ENCODE results near the gene PBXIP1.
A peak's percentile ranks its signal among the peaks of the same experiment; 100 is the strongest.
"Not testable (repeated sequence)": the region's sequence is repeated elsewhere in the genome, so short reads cannot be mapped to it uniquely, and the experiment has no call there.

Gene PBXIP1

DNA sequence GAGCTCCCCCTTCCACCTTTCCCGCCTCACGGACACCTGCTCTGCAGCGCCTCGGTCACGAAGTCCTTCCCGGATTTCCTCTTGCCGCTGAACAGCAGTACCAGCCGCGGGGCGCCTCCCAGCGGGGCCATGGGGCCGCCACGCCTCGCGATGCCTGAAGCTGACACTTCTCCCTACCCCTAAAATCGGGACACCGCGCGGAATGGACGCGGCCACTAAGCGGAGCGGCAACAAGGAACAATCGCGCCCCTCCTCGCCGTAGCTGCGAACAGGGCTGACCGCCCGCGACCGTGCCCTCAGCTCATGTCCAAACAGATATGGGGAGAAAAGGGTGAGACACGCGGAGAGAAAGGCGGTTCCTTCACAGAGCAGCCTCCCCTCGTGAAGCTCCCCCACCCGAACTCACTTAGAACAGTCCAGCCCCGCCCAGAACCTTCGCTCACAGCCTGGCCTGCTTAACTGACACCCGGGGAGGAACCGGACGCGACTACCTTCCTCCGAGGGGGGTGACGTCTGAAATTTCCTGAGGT, 19.3 kb downstream of the PBXIP1 start, which contains the start of gene PMVK:
PMVK (minus strand) TSS at position 165 of the 530 bp plus-strand sequence; CDS start at position 131, 34 bp downstream.
- peak; percentile 95 for DNase-seq (ENCODE audit: low spot score)

DNA sequence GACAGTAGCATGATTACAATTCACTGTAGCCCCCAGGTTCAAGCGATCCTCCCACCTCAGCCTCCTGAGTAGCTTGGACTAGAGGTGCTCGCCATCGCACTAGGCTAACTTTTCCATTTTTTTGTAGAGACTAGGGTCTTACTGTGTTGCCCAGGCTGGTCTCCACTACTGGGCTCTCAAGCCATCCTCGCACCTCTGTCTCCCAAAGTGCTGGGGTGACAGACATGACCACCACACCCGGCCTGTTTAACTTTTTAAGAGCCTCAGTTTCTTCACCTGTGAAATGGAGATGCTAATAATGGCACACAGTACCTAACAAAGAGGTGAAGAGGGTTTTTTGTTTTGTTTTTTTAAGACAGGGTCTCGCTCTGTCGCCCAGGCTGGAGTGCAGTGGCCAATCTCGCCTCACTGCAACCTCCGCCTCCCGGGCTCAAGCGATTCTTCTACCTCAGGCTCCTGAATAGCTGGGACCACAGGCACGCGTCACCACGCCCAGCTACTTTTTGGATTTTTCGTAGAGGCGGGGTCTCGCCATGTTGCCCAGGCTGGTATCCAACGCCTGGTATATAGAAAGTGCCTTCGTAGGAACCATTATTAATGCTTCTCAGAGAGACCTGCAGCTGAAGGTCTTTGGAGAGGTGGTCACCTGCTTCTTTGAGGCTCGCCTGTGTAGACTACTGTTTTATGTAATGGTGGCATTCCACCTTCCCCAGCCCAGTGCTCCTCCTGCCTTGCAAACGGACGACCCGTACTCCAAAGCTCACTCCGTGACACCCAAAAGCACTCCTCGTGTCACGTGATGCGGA, 19.9 kb downstream of the PBXIP1 start:
- DNase-seq (ENCODE audit: low spot score), result no peak

DNA sequence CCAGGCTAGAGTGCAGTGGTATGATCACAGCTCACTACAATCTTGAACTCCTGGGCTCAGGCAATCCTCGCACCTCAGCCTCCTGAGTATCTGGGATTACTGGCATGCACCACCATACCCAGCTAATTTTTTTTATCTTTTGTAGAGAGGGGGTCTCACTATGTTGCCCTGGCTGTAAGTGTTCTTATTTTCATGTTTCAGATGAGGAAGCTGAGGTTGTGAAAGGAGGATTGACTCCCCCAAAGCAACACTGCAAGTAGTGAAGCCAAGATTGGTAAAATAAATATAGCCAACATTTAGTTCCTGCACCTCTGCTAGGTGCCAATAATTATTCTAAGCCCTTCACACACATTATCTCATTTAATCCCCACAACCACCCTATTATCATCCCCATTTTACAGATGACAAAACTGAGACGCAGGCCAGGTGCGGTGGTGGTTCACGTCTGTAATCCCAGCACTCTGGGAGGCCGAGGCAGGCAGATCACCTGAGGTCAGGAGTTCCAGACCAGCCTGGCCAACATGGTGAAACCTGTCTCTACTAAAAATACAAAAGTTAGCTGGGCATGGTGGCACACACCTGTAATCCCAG, 21.4 kb downstream of the PBXIP1 start:
- DNase-seq (ENCODE audit: low spot score), result no peak

DNA sequence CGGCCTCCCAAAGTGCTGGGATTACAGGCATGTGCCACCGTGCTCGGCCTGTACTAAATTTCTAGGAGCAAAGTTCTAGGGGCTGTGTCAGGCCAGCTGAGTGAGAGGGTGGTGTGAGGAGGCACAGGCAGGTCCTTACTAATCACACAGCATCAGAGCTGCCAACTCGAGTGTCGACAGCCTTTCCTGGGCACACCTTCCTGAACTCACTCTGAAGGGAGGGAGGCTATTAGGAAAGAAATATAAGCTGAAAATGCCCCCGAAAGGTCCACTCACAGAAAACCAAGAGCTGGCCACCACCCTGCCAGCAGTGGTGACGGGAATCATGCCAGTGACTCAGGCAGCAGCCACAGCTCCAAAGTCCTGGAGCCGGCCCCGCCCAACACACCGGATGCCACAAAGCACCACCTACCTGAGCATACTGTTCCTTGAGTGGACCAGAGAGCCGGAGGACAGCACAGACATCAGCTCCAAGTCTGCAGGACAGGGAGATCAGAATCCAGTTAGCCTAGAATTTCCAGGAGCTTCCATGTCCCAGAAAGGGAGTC, 23.9 kb downstream of the PBXIP1 start:
- no peak for DNase-seq (ENCODE audit: low spot score)

DNA sequence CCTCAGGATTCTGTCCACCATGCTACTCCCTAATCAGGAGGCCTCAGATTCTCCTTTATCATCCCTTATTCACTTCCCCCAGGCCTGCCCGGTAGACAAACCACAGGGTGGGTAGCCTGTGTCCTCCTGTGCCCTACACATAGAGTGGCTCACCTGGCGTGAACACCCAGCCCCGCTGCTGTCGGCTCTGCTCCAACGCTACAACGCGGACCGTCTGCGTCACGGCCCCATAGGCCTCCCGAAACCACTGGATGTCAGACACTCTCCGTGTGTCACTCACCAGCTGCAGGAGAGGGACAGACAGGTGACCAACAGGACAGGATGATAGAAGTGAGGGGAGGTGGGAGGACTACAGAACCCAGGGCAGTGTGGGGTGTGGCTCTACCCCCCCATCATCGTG, 29.7 kb downstream of the PBXIP1 start:
- no peak for DNase-seq (ENCODE audit: low spot score)

DNA sequence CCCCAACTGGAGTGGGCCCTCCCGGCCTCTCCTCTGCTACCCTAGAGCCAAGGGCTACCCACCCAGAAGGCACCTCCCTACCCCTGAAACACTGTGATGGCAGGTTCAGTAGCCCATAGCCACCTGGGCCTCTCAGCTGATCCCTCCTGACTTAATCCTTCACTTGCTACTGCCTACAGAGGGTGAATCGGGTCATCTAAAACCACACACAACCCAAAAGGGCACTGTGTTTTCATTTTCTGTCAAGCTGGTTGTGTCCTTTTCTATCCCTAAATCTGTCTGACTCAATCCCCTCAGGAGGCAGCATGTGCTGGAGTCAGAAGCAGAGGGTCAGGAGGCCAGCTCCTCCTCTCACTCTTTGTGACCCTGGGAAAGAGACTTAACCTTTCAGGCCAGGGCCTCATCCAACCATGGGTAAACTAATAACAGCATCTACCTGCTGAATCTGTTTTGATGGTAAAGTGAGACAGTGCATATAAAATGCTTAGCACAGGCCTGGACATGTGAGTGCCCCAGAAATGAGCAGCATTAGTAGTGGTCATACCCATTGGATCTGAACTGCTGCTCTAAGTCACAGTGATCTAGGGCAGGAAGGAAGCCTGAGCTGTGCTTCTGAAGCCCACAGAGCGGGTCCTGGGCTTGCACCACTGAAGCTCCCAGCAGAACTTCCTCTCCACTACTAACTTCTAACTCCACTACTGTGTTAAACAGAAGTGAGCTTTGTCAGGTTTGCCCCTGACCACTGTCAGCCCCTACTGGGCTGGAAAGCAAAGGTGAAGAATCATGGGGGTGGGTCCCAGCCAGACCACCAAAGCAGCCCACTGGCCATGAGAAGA, 30.3 kb downstream of the PBXIP1 start:
- DNase-seq (ENCODE audit: low spot score), result no peak

DNA sequence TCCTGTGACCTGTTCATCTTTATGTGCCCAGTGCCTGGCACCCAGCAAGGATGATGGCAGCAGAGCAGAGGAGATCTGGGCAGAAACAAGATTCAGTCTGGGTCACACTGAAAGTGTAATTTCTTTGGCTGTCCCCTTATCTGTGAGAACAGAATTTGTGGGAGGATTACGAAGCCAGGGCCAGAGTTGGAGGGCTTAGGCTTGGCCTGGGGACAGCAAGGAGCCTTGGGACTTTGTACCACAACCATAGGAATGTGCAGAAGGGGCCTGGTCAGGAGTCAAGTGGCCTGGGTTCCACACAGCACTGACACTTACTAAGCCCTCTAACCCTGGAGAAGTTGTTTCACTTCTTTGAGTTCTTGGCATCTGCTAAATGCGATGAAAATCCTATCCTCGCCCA, 32.2 kb downstream of the PBXIP1 start:
- no peak for DNase-seq (ENCODE audit: low spot score)

DNA sequence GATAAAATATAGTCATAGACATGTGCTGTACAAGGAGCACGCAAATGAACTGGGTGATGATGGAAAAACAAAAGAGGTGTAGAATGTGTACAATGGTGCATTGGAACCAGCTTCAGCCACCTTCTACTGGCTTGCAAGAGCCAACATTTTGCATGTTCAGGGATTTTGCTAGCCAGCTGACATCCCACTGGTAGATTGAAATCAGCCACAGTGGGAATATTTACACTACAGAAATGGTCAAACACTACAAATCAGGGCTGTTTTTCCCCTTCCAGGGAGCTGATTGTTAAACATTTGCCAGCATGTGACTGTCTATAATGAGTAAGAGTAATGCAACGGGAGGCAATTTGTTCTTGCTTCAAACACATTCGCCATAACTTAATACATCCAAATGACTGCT, 42.6 kb downstream of the PBXIP1 start:
- DNase-seq (ENCODE audit: low spot score), result no peak

DNA sequence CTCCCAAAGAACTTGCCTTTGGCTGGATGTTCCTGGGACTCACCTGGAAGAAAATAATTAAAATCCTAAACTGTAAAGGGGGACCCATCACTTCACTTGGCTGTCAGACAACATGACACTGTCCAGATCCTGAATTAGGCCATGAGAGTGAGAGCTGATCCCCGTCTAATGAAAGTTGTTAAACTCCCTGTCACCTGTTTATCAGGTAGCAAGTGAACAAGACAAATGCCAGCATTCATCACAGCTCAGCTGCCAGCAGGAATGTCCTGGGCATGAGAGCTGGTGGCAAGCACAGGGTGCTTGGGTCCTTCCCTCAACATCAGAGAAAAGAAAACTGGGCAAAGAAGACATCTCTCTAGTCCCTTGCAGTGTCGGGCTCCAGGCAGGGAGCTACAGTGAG, 43.1 kb downstream of the PBXIP1 start:
- DNase-seq (ENCODE audit: low spot score), result no peak

DNA sequence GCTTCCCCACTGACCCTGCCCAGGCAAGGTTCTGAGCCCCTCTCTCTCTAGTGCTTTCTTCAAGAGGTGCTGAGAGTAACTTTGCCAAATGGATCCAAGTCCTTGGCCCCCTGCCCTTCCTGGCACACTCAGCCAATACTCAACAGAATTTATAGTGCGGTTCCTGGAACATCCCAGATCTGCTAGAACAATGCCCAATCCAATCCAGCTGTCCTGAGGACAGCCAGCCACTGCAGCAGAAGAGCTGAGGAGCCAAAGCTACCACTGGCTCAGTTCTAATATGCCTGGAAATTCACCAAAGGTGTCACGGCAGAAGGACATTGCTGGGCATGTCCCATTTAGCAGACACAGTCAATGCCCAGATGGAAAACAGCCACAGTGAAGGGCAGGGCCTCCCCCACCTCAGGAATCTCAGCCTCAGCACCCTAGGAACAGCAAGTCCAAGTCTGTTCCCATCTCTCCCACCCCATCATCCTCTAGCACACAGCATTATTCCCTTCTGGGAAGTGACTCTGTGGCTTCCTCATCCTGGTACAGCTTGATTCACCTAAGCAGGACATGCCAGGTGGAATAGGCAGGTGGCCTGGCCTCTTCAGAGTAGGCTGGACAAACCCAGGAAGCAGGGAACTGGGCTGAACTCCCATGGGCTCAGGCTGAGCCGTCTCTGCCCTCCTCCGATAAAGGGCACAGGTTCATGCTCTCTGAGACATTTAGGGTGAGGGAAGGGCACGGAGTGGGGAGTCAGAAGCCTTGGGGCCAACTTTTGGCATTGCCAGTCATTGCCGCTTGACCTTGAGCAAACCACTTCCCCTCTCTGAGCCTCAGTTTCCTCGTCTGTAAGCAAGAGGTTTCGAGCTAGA, 44.0 kb downstream of the PBXIP1 start:
- DNase-seq (ENCODE audit: low spot score), result no peak

DNA sequence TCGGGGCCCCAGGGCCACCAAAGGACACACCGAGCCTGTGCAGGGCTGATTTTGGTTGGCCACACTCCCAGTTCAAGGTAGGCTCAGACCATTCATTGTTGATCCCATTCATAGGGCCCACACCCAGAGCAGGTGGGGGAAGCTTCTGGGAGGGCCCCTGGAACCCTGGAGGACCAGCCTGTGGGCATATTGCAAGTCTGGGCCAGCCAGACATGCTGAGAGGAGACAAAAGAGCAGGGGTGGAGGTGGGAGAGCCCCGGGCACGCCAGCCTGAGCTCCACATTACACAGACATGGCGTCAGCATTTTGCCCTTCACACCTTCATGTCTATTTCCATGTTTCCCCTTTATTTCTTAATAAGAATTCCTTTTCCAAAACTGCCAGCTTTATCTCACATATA, 45.0 kb downstream of the PBXIP1 start:
- no peak for DNase-seq (ENCODE audit: low spot score)

DNA sequence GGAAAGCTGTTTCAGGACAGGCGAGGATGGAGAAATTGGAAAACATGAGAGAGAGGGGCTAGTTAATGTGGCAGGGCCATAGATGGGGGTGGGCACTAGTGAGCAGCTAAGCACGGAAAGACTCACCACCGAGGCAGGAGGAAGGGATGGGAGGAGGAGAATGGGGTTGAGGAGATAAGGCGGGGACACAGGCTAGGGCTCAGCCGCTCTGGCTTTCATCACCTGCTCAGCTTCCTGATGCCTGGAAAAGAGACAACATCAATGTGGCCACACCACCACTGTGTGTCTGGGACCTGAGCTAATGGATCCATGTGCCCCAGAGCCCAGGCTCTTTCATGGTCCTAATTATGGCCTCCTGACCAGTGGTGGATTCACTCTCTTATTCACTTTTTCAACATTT, 47.0 kb downstream of the PBXIP1 start:
- DNase-seq (ENCODE audit: low spot score), result no peak

DNA sequence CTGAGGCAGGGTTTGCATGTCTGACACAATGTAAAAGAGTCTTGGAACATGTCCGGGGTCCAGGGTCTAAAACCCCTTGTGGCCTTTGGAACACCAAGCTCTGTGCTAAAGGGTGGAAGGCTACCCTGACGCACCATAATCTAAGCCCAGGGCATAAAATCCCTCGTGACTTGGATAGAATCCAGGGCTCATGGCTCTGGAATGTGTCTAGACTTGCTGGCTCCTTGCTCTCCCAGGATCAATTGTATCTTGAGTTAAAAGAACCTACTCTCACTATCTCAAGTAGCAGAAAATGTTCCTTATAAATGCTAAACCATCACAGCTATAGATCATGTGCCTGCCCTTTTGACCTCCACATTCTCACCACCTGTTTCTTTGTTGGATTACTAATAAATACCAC, 47.8 kb downstream of the PBXIP1 start:
- DNase-seq (ENCODE audit: low spot score), result not testable (repeated sequence)

DNA sequence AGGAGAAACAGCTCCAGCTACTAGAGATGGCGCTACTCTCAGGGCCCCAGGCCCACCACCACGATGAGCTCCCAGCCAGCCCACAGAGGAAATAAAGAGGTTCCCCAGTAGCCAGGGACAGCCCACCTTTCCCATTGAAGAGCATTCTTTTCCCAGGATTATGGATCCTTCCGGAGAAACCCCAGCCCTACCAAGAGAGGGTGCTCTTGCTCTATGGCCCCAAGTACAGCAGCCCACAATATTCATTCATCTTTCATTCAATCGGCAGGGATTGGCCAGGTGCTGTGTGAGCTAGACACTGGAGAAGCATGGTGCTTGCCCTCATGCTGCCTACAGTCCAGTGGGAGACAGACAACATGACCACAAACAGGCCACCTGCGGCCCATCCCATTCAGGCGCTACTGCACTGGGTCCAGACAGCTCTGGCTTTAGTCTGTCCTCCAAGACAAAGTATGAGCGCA, 49.2 kb downstream of the PBXIP1 start:
- no peak for DNase-seq (ENCODE audit: low spot score)

DNA sequence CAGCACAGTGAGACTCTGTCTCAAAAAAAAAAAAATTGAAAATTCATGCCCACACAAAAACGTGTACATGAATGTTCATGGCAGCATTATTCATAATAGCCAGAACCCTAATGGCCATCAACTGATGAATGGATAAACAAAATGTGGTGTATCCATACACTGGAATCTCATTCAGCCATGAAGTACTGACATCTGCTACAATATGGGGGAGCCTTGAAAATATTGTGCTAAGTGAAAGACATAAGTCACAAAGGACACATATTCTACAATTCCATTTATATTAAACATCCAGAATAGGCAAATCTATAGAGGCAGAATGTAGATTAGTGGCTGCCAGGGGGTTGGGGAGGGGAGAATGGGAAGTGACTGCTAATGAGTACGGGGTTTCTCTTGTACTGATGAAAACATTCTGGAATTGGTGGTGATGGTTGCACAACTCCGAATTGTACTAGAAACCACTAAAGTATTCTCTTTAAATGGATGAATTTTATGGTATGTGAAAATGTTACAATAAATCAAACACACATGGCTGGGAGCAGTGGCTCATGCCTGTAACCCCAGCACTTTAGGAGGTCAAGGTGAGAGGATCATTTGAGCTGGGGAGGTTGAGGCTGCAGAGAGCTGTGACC, 52.8 kb downstream of the PBXIP1 start:
- DNase-seq (ENCODE audit: low spot score), result no peak

DNA sequence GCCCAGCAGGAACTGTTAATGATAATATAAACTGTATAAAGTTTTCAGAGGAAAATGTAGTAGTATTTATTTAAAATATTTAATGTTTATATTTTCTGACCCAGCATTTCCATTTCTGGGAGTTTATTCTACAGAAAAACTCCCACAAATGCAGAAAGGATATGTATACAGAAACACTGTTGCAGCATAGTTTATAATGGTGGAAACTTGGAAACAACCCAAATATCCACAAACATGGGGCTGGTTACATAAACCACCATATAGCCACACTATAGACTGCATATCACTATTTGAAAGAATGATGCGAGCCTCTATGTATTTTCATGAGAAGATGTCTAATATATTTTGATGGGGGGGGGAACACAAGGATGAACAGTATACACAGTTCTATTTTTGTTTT, 54.3 kb downstream of the PBXIP1 start:
- DNase-seq (ENCODE audit: low spot score), result no peak

DNA sequence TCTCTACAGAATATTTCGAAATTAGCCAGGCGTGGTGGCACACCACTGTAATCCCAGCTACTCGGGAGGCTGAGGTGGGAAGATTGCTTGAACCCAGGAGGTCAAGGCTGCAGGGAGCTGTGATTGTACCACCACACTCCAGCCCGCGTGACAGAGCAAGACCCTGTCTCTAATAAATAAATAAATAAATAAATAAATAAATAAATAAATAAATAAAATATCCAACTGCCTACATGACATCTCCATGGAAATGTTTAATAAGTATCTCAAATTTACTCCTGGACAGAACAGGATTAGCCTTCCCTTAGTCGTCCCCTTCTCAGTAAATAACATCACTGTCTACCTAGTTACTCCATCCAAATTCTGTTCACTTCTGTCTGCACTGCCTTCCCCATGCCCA, 56.9 kb downstream of the PBXIP1 start:
- no peak for DNase-seq (ENCODE audit: low spot score)

DNA sequence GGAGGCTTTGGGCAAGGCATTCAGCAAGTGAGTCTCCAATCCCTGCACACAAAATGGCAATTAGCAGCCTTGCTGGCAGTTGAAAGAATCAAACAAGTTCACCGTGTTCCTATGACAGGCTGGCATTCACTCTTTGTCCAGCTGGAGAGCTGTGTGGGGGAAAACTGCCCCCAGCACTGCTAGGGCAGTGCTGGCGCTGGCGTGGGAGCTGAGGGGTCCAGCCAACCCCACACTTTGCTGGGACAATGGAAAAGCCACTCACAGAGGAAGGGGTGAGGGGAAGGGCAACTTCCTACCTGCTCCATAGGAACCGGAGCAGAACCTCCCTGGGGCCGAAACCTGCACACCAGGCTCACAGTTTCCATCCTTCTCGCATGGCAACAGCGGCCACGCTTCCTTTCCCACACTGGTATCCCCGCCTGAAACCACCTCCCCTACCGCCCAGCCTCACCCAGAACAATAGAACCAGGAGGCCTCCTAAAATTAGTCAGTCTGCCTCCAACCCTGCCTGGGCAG, 59.1 kb downstream of the PBXIP1 start:
- DNase-seq (ENCODE audit: low spot score), result no peak

DNA sequence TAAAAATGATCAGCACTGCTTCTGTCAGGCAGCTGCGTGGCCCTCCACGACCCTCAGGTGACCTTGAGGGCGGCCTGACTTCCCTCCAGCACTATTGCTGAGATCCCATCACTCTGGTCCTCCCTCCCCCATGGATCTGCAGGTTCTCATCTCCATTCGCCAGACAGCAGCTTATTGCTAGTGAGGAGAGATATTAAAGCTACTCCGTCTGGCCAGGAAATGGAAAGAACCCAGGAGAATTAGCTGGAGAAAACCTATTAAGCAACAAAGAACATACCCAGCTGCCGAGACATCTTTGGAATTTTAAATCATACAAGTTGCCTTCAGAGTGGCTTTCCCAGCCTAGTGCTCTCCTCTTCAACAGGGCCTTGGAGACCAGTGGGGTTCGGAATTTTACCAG, 60.1 kb downstream of the PBXIP1 start:
- no peak for DNase-seq (ENCODE audit: low spot score)
